Measurements from ENCODE around the gene OR10AG1. TPM values are rescaled to one million over a fixed set of nuclear protein-coding genes. Genes with fewer than 3 reads are reported as not detected.

Gene OR10AG1
- total RNA-seq, 4 donors from 2014 or later: not detected

GRCh38 chr11:55970935-55971334 lies 1.2 kb upstream of the OR10AG1 start:
- Histone ChIP-seq H3K27me3 (no peaks in the 10 kb centered on the region), H3K9me3 (no peaks in the 10 kb centered on the region), H3K27ac (no peak overlapping the region), H3K36me3 (no peaks in the 10 kb centered on the region), H3K4me1 (no peaks in the 10 kb centered on the region), H3K4me3 (no peak overlapping the region)
- no peak for DNase-seq
- TF ChIP-seq POLR2AphosphoS5 (IDR thresholded peaks at IDR 0.05) (no peak), EP300 (IDR thresholded peaks at IDR 0.05; ENCODE audit: low read depth) (no peak), POLR2A (IDR thresholded peaks at IDR 0.05) (no peak)
- TF ChIP-seq, protein P1, sequence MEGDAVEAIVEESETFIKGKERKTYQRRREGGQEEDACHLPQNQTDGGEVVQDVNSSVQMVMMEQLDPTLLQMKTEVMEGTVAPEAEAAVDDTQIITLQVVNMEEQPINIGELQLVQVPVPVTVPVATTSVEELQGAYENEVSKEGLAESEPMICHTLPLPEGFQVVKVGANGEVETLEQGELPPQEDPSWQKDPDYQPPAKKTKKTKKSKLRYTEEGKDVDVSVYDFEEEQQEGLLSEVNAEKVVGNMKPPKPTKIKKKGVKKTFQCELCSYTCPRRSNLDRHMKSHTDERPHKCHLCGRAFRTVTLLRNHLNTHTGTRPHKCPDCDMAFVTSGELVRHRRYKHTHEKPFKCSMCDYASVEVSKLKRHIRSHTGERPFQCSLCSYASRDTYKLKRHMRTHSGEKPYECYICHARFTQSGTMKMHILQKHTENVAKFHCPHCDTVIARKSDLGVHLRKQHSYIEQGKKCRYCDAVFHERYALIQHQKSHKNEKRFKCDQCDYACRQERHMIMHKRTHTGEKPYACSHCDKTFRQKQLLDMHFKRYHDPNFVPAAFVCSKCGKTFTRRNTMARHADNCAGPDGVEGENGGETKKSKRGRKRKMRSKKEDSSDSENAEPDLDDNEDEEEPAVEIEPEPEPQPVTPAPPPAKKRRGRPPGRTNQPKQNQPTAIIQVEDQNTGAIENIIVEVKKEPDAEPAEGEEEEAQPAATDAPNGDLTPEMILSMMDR (IDR thresholded peaks at IDR 0.05): no peak
- intact Hi-C loops (cut with DNase I; ENCODE audit: low total_unique reads) (no loop called here), in situ Hi-C loops (cut with MboI; ENCODE audit: low pct_ligation_motif_present in 1 of 4, low pct_unique_long_range_greater_than_20kb in 1 of 4, low sequenced_read_pairs in 3 of 4) (no loop called here)
- WGBS, 2 donors (ENCODE audit: low coverage in 1 of 2): 92% methylated on average over 3 of the region's 3 CpGs; no CpG with 5 or more reads in 1 of the 2 donors

GRCh38 chr11:55967914-55968313 lies 1.8 kb downstream of the OR10AG1 start:
- Histone ChIP-seq H3K36me3 (no peaks in the 10 kb centered on the region), H3K27ac (no peak overlapping the region), H3K27me3 (no peaks in the 10 kb centered on the region), H3K4me1 (no peaks in the 10 kb centered on the region), H3K9me3 (no peaks in the 10 kb centered on the region), H3K4me3 (no peak overlapping the region)
- intact Hi-C loops (cut with DNase I; ENCODE audit: low total_unique reads) (no loop called here), in situ Hi-C loops (cut with MboI; ENCODE audit: low pct_ligation_motif_present in 1 of 4, low pct_unique_long_range_greater_than_20kb in 1 of 4, low sequenced_read_pairs in 3 of 4) (no loop called here)
- DNase-seq: no peak
- TF ChIP-seq POLR2AphosphoS5 (IDR thresholded peaks at IDR 0.05) (no peak), POLR2A (IDR thresholded peaks at IDR 0.05) (no peak), EP300 (IDR thresholded peaks at IDR 0.05; ENCODE audit: low read depth) (no peak)
- TF ChIP-seq, protein P1 (IDR thresholded peaks at IDR 0.05): no peak
- WGBS, 2 donors (ENCODE audit: low coverage in 1 of 2): 70 to 83% methylated on average over 5 of the region's 5 CpGs

DNA sequence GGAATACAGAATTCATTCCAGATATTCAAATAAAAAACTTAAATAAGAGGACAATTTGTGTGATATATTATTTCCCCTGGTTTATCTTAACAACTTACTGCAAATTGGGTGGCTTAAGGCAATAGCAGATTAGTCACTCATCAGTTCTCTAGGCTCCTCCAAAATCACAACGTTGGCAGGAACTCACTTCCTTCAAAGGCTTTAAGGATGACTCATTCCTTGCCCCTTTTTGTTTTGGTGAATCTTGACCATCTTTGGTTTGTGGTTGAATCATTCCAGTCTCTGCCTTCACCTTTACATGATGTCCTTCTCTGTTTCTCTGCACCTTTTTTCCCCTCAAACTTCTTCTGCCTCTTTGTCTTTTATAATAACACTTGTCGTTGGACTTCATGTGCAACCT lies 3.4 kb downstream of the OR10AG1 start:
- intact Hi-C loops (cut with DNase I; ENCODE audit: low total_unique reads) (no loop called here), in situ Hi-C loops (cut with MboI; ENCODE audit: low pct_ligation_motif_present in 1 of 4, low pct_unique_long_range_greater_than_20kb in 1 of 4, low sequenced_read_pairs in 3 of 4) (no loop called here)
- WGBS, 2 donors (ENCODE audit: low coverage in 1 of 2): 70 to 100% methylated on average over 1 to 2 of the region's 2 CpGs

GRCh38 chr11:55956521-55956920 lies 13.2 kb downstream of the OR10AG1 start:
- H3K27me3 ChIP-seq: no peaks in the 10 kb centered on the region
- TF ChIP-seq POLR2AphosphoS5 (IDR thresholded peaks at IDR 0.05) (no peak), EP300 (IDR thresholded peaks at IDR 0.05; ENCODE audit: low read depth) (no peak), POLR2A (IDR thresholded peaks at IDR 0.05) (no peak)
- TF ChIP-seq, protein P1 (IDR thresholded peaks at IDR 0.05): no peak
- WGBS, 2 donors (ENCODE audit: low coverage in 1 of 2): 29 to 43% methylated on average over 1 to 4 of the region's 4 CpGs
- DNase-seq: no peak
- H3K4me3 ChIP-seq: no peak overlapping the region
- no peak overlapping the region for H3K27ac ChIP-seq
- intact Hi-C loops (cut with DNase I; ENCODE audit: low total_unique reads): no loop called here
- no peaks in the 10 kb centered on the region for H3K9me3 ChIP-seq
- no peaks in the 10 kb centered on the region for H3K36me3 ChIP-seq
- in situ Hi-C loops (cut with MboI; ENCODE audit: low pct_ligation_motif_present in 1 of 4, low pct_unique_long_range_greater_than_20kb in 1 of 4, low sequenced_read_pairs in 3 of 4): no loop called here
- no peaks in the 10 kb centered on the region for H3K4me1 ChIP-seq

More for the DNA sequence above, 3.4 kb downstream of the OR10AG1 start:
- TF ChIP-seq, protein P1 (IDR thresholded peaks at IDR 0.05): no peak
- TF ChIP-seq POLR2A (IDR thresholded peaks at IDR 0.05): no peak
- no peak for TF ChIP-seq POLR2AphosphoS5 (IDR thresholded peaks at IDR 0.05)
- TF ChIP-seq EP300 (IDR thresholded peaks at IDR 0.05; ENCODE audit: low read depth): no peak
- no peaks in the 10 kb centered on the region for H3K9me3 ChIP-seq
- H3K4me1 ChIP-seq: no peaks in the 10 kb centered on the region
- H3K27ac ChIP-seq: no peak overlapping the region
- no peaks in the 10 kb centered on the region for H3K27me3 ChIP-seq
- no peak overlapping the region for H3K4me3 ChIP-seq
- no peaks in the 10 kb centered on the region for H3K36me3 ChIP-seq
- no peak for DNase-seq
